ENCODE results near the gene CCDC90B. TPM values are rescaled to one million over a fixed set of nuclear protein-coding genes. Genes with fewer than 3 reads are reported as not detected.

Gene CCDC90B
- total RNA-seq, 2 experiments from 2014 or later: 39.3 to 47.4 TPM

GRCh38 chr11:83299681-83300080, 13.5 kb upstream of the CCDC90B start:
- CTCF ChIA-PET (ENCODE audit: unreplicated experiment): no interaction called here
- H3K4me3 ChIP-seq (ENCODE audit: low read depth, low read length, poor library complexity, severe bottlenecking): no peak overlapping the region
- no peaks in the 10 kb centered on the region for H4K20me1 ChIP-seq (ENCODE audit: insufficient read depth, low read length)
- H3K79me2 ChIP-seq (ENCODE audit: insufficient read depth, low read depth, low read length): no peaks in the 10 kb centered on the region
- H3K9me3 ChIP-seq (ENCODE audit: low read length): no peaks in the 10 kb centered on the region
- no peak overlapping the region for H2AFZ ChIP-seq (ENCODE audit: low read length)
- POLR2A ChIA-PET: interaction anchor here (0.5 kb wide), 1 partner anchor 166 kb away, joined by 4 read pairs; no protein-coding TSS in a partner anchor
- BruUV-seq (replicated peaks): no TSS peak
- no peaks in the 10 kb centered on the region for H3K4me1 ChIP-seq (ENCODE audit: insufficient read depth, low read length, poor library complexity, severe bottlenecking)
- TF ChIP-seq CTCF (conservative IDR thresholded peaks at IDR 0.05; ENCODE audit: low read length) (no peak), EZH2phosphoT487 (IDR thresholded peaks at IDR 0.05; ENCODE audit: borderline replicate concordance, low read depth, low read length) (no peak)
- no peak overlapping the region for H3K4me2 ChIP-seq (ENCODE audit: low read length)
- H3K27ac ChIP-seq (ENCODE audit: low read depth, low read length, poor library complexity, severe bottlenecking): no peak overlapping the region
- intact Hi-C loops (cut with micrococcal nuclease; ENCODE audit: unreplicated experiment): no loop called here
- no peaks in the 10 kb centered on the region for H3K9me2 ChIP-seq (ENCODE audit: insufficient read depth, low read length)
- DNase-seq (ENCODE audit: low spot score): no peak
- H3K36me3 ChIP-seq (ENCODE audit: insufficient read depth, low read length): no peaks in the 10 kb centered on the region

GRCh38 chr11:83294208-83294607, 8.0 kb upstream of the CCDC90B start:
- no peak overlapping the region for H3K4me2 ChIP-seq (ENCODE audit: low read length)
- H3K9me3 ChIP-seq (ENCODE audit: low read length): no peaks in the 10 kb centered on the region; the same call in 1 of the 2 replicates
- H4K20me1 ChIP-seq (ENCODE audit: insufficient read depth, low read length): no peaks in the 10 kb centered on the region
- no peak for DNase-seq (ENCODE audit: low spot score)
- H3K27ac ChIP-seq (ENCODE audit: low read depth, low read length, poor library complexity, severe bottlenecking): no peak overlapping the region
- no peaks in the 10 kb centered on the region; the same call in 1 of the 2 replicates for H3K36me3 ChIP-seq (ENCODE audit: insufficient read depth, low read length)
- intact Hi-C loops (cut with micrococcal nuclease; ENCODE audit: unreplicated experiment): loop anchor here (5.0 kb wide), 2 partner anchors 428 to 523 kb away; no protein-coding TSS in a partner anchor
- ChIA-PET POLR2A (no interaction called here), CTCF (ENCODE audit: unreplicated experiment) (interaction anchor here (1.1 kb wide), 1 partner anchor 20 kb away, joined by 3 read pairs; no protein-coding TSS in a partner anchor)
- BruUV-seq (replicated peaks): no TSS peak
- H3K4me3 ChIP-seq (ENCODE audit: low read depth, low read length, poor library complexity, severe bottlenecking): no peak overlapping the region
- H3K79me2 ChIP-seq (ENCODE audit: insufficient read depth, low read depth, low read length): no peaks in the 10 kb centered on the region
- TF ChIP-seq EZH2phosphoT487 (IDR thresholded peaks at IDR 0.05; ENCODE audit: borderline replicate concordance, low read depth, low read length) (no peak), CTCF (conservative IDR thresholded peaks at IDR 0.05; ENCODE audit: low read length) (no peak)
- no peak overlapping the region for H2AFZ ChIP-seq (ENCODE audit: low read length)
- H3K9me2 ChIP-seq (ENCODE audit: insufficient read depth, low read length): no peaks in the 10 kb centered on the region
- peaks cover 20% of the 10 kb centered on the region for H3K4me1 ChIP-seq (ENCODE audit: insufficient read depth, low read length, poor library complexity, severe bottlenecking)

GRCh38 chr11:83293457-83293774, 7.2 kb upstream of the CCDC90B start:
- Histone ChIP-seq H3K4me3 (ENCODE audit: low read depth, low read length, poor library complexity, severe bottlenecking) (no peak overlapping the region), H2AFZ (ENCODE audit: low read length) (no peak overlapping the region), H3K4me1 (ENCODE audit: insufficient read depth, low read length, poor library complexity, severe bottlenecking) (peaks cover 28% of the 10 kb centered on the region), H3K79me2 (ENCODE audit: insufficient read depth, low read depth, low read length) (no peaks in the 10 kb centered on the region), H3K9me3 (ENCODE audit: low read length) (no peaks in the 10 kb centered on the region; the same call in 1 of the 2 replicates), H3K9me2 (ENCODE audit: insufficient read depth, low read length) (no peaks in the 10 kb centered on the region), H3K27ac (ENCODE audit: low read depth, low read length, poor library complexity, severe bottlenecking) (no peak overlapping the region), H3K36me3 (ENCODE audit: insufficient read depth, low read length) (no peaks in the 10 kb centered on the region; the same call in 1 of the 2 replicates), H4K20me1 (ENCODE audit: insufficient read depth, low read length) (no peaks in the 10 kb centered on the region), H3K4me2 (ENCODE audit: low read length) (no peak overlapping the region)
- TF ChIP-seq CTCF (conservative IDR thresholded peaks at IDR 0.05; ENCODE audit: low read length) (no peak), EZH2phosphoT487 (IDR thresholded peaks at IDR 0.05; ENCODE audit: borderline replicate concordance, low read depth, low read length) (no peak)
- intact Hi-C loops (cut with micrococcal nuclease; ENCODE audit: unreplicated experiment): loop anchor here (5.0 kb wide), 2 partner anchors 429 to 524 kb away; no protein-coding TSS in a partner anchor
- DNase-seq (ENCODE audit: low spot score): no peak
- CTCF ChIA-PET (ENCODE audit: unreplicated experiment): interaction anchor here (0.6 to 1.5 kb wide), 5 partner anchors 13 to 543 kb away, joined by 3 to 4 read pairs (median 3); no protein-coding TSS in a partner anchor
- no TSS peak for BruUV-seq (replicated peaks)
- POLR2A ChIA-PET: interaction anchor here (0.9 to 1.6 kb wide), 6 partner anchors 9 to 94 kb away, joined by 3 to 7 read pairs (median 4); no protein-coding TSS in a partner anchor

Data from OCI-LY7 (cell line).